Measurements from ENCODE around the gene UBXN7. TPM values are rescaled to one million over a fixed set of nuclear protein-coding genes. Genes with fewer than 3 reads are reported as not detected.

Gene UBXN7
- total and polyA plus RNA-seq, 9 of the 15 experiments (the other 6 are each of a cell fraction or from before 2014, with no cell fraction given), result 3.5 to 44.6 (median 13.4) TPM

DNA sequence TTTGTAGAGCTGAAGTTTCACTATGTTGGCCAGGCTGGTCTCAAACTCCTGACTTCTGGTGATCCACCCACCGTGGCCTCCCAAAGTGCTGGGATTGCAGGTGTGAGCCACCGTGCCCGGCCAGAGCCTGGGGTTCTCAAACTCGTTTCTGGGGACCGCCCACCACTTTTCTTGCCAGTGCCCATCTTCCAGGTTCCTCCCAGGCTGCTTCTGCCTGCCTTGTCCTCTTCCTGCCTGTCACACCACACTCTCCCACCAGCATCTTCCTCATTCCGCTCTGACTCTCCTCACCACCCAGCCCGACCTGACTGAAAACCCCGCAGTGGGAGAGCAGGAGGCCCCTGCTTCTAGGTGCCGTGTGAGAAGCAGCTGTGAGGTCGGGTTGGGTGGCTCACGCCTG lies 111.1 kb downstream of the UBXN7 start:
- H3K4me3 ChIP-seq, result no peak overlapping the region
- no peak for DNase-seq (ENCODE audit: extremely low read depth in 1 of 4, low spot score in 3 of 4)
- H3K27me3 ChIP-seq (ENCODE audit: control insufficient read depth in 2 of 2, insufficient read depth in 2 of 2, low read length in 2 of 2), result no peaks in the 10 kb centered on the region; a peak in 1 of 5 replicates
- TF ChIP-seq ELK1 (CRISPR knock-in tag; IDR thresholded peaks at IDR 0.05) (no peak), NEUROD1 (IDR thresholded peaks at IDR 0.05; ENCODE audit: borderline replicate concordance, low read depth, low read length, partially characterized antibody) (no peak), ZKSCAN1 (IDR thresholded peaks at IDR 0.05; ENCODE audit: low read depth, low read length) (no peak), TEAD2 (tag; IDR thresholded peaks at IDR 0.05) (no peak), RBM17 (IDR thresholded peaks at IDR 0.05; ENCODE audit: borderline replicate concordance, low read depth, low read length) (no peak), ZNF408 (CRISPR knock-in tag; IDR thresholded peaks at IDR 0.05; ENCODE audit: low read depth) (no peak), GTF2F1 (IDR thresholded peaks at IDR 0.05; ENCODE audit: low read depth, low read length) (no peak), JUN (IDR thresholded peaks at IDR 0.05; ENCODE audit: borderline replicate concordance, low read depth, low read length) (no peak), JUN (CRISPR knock-in tag; IDR thresholded peaks at IDR 0.05; ENCODE audit: borderline replicate concordance) (no peak), ZEB2 (IDR thresholded peaks at IDR 0.05) (no peak), POLR2H (tag; IDR thresholded peaks at IDR 0.05; ENCODE audit: low read depth) (no peak), FIP1L1 (IDR thresholded peaks at IDR 0.05; ENCODE audit: low read depth, low read length, poor library complexity, severe bottlenecking) (no peak), TAF9B (IDR thresholded peaks at IDR 0.05; ENCODE audit: partially characterized antibody) (no peak)
- in situ Hi-C loops (cut with MboI) (no loop called here), intact Hi-C loops (cut with micrococcal nuclease) (no loop called here)
- ChIA-PET CTCF (ENCODE audit: low intra/inter-chr PET ratio) (no interaction called here), POLR2A (interaction anchor here (0.6 to 2.2 kb wide), 3 partner anchors 13 to 86 kb away, joined by 3 to 15 read pairs (median 3); partner anchors contain the start of gene TM4SF19)
- H2AFZ ChIP-seq (ENCODE audit: low read depth, low read length), result no peak overlapping the region
- H3K27ac ChIP-seq (ENCODE audit: extremely low read depth, low read depth, low read length), result no peak overlapping the region
- FAIRE-seq, result no peak
- no peak overlapping the region for H3K4me2 ChIP-seq (ENCODE audit: insufficient read depth, low read length)
- peak overlapping the region in 1 of 2 experiments; percentile 20; a peak in 1 of 4 replicates for H3K9ac ChIP-seq (ENCODE audit: insufficient read depth in 1 of 2, low read depth in 2 of 2, low read length in 2 of 2)
- ATAC-seq, result no peak
- H3K36me3 ChIP-seq (ENCODE audit: control insufficient read depth, insufficient read depth, low read length), result peaks cover 67% of the 10 kb centered on the region
- H3K79me2 ChIP-seq (ENCODE audit: control insufficient read depth, insufficient read depth, low read length), result peaks cover 16% of the 10 kb centered on the region
- H3K9me3 ChIP-seq (replicated peaks; ENCODE audit: control insufficient read depth, insufficient read depth, low read depth, low read length), result no peaks in the 10 kb centered on the region; the same call in 1 of the 2 replicates
- H4K20me1 ChIP-seq (replicated peaks; ENCODE audit: control insufficient read depth, insufficient read depth, low read length), result no peaks in the 10 kb centered on the region
- H3K9me1 ChIP-seq (ENCODE audit: control insufficient read depth, insufficient read depth, low read length), result no peaks in the 10 kb centered on the region
- WGBS (ENCODE audit: insufficient coverage, low coverage, missing lambda C conversion rate), result 87% methylated on average over 10 of the region's 11 CpGs
- BruUV-seq (replicated peaks), result no TSS peak
- peaks cover 8 to 15% of the 10 kb centered on the region in 2 experiments; a peak in 4 of 5 replicates for H3K4me1 ChIP-seq (replicated peaks in 1 of 2; ENCODE audit: control insufficient read depth in 2 of 2, insufficient read depth in 2 of 2, low read length in 2 of 2)

Measured in K562 (cell line).